Immature natural killer cell (primary cell): Measurements from ENCODE around the gene SBDS. TPM values are rescaled to one million over a fixed set of nuclear protein-coding genes. Genes with fewer than 3 reads are reported as not detected.

Experiments used
- DNase-seq, 3 donors: peaks; one replicate each; pipeline ENCODE4 v3.0.0; 2022; ENCODE audit warnings: mixed read lengths in 1 of 3
- H3K27ac Mint-ChIP-seq, 6 donors: one replicate each; pipeline ENCODE4 v1.8.0; 2020; ENCODE audit warnings: mixed read lengths in 6 of 6, mild to moderate bottlenecking in 5 of 6, inconsistent platforms in 4 of 6, moderate library complexity in 3 of 6
- H3K27me3 Mint-ChIP-seq, 3 donors: one replicate each; pipeline ENCODE4 v1.8.0; 2020 to 2021; ENCODE audit warnings: low read depth in 3 of 3, mild to moderate bottlenecking in 3 of 3, mixed read lengths in 3 of 3, moderate library complexity in 3 of 3, inconsistent platforms in 1 of 3
- H3K36me3 Mint-ChIP-seq, 3 donors: one replicate each; pipeline ENCODE4 v1.8.0; 2020; ENCODE audit warnings: mixed read lengths in 3 of 3, inconsistent platforms in 2 of 3, mild to moderate bottlenecking in 2 of 3
- H3K4me1 Mint-ChIP-seq, 2 donors: one replicate each; pipeline ENCODE4 v1.8.0; 2020; ENCODE audit warnings: inconsistent platforms in 2 of 2, mild to moderate bottlenecking in 2 of 2, mixed read lengths in 2 of 2, moderate library complexity in 1 of 2
- H3K4me3 Mint-ChIP-seq, 5 donors: one replicate each; pipeline ENCODE4 v1.8.0; 2020; ENCODE audit warnings: mild to moderate bottlenecking in 5 of 5, mixed read lengths in 5 of 5, inconsistent platforms in 3 of 5, moderate library complexity in 3 of 5
- H3K9me3 Mint-ChIP-seq, 6 donors: one replicate each; pipeline ENCODE4 v1.8.0; 2020; ENCODE audit warnings: mild to moderate bottlenecking in 6 of 6, mixed read lengths in 6 of 6, inconsistent platforms in 4 of 6, moderate library complexity in 3 of 6
- polyA plus RNA-seq, 3 donors: library from polyadenylated mRNA; unstranded; fragments of 300-500 nt; fragmentation: Illumina TruSeq; gene quantifications; one replicate each; pipeline ENCODE4 v1.2.3, GENCODE V29; 2021

Gene SBDS
- polyA plus RNA-seq, 3 donors from 2014 or later, result 47.3 to 65.8 (median 48.3) TPM

GRCh38 chr7:66948480-66949109, 46.8 kb downstream of the SBDS start:
- Mint-ChIP-seq H3K36me3 (peaks cover 11 to 44% (median 23%) of the 10 kb centered on the region in 3 donors), H3K27ac (no peak overlapping the region), H3K27me3 (peaks cover 0 to 5% (median 2%) of the 10 kb centered on the region in 3 donors), H3K4me3 (no peak overlapping the region), H3K9me3 (no peaks in the 10 kb centered on the region), H3K4me1 (peaks cover 0 to 2% of the 10 kb centered on the region in 2 donors)
- DNase-seq, result no peak

GRCh38 chr7:66946545-66946944, 48.8 kb downstream of the SBDS start:
- Mint-ChIP-seq H3K9me3 (no peaks in the 10 kb centered on the region), H3K27me3 (peaks cover 0 to under 1% (median 0%) of the 10 kb centered on the region in 3 donors), H3K4me3 (no peak overlapping the region), H3K36me3 (peaks cover 7 to 42% (median 24%) of the 10 kb centered on the region in 3 donors), H3K27ac (no peak overlapping the region), H3K4me1 (peaks cover under 1 to 8% of the 10 kb centered on the region in 2 donors)
- no peak for DNase-seq

DNA sequence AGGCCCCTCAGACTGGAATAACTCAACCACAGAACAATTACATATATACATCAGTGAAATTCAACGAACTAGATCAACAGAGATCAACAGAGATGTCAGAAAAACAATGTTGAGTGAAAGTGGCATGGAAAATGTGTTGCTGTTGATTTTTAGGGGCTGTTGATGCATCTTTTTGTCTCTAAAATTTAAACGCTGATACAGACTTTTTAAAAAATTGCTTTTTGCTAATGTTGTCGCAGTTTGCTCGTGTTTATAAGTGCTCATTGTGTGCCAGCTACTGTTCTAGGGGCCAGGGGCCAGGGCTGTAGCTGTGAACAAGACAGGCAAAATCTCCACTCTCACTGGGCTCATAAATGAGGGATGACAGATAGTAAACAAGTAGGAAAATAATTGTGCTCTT, 56.1 kb downstream of the SBDS start:
- H3K4me3 Mint-ChIP-seq, result no peak overlapping the region
- peaks cover 45 to 67% of the 10 kb centered on the region in 2 donors for H3K4me1 Mint-ChIP-seq
- H3K9me3 Mint-ChIP-seq, result peaks cover 0 to 2% (median 0%) of the 10 kb centered on the region in 6 donors
- DNase-seq, result no peak
- H3K27me3 Mint-ChIP-seq, result peaks cover 0 to 3% (median 0%) of the 10 kb centered on the region in 3 donors
- peaks cover 6 to 16% (median 6%) of the 10 kb centered on the region in 3 donors for H3K36me3 Mint-ChIP-seq
- peak overlapping the region in 3 of 6 donors; percentile 43 to 68 (median 47) for H3K27ac Mint-ChIP-seq

DNA sequence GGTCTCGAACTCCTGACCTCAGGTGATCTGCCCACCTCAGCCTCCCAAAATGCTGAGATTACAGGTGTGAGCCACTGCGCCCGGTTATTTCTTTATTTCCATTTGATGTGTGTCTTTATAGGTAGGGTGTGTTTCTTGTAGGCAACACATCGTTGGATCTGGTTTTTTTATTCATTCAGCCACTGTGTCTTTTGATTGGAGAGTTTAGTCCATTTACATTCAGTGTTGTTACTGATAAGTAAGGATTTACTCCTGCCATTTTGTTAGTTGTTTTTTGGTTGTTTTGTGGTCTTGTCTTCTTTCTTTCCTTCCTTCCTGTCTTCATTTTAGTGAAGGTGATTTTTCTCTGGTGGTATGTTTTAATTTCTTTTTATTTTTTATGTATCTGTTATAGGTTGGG, 57.4 kb downstream of the SBDS start:
- H3K9me3 Mint-ChIP-seq, result peaks cover 0 to 2% (median 0%) of the 10 kb centered on the region in 6 donors

More for the DNA sequence above, 57.4 kb downstream of the SBDS start:
- Mint-ChIP-seq H3K4me3 (peak overlapping the region in 1 of 5 donors; percentile 10), H3K27ac (peak overlapping the region in 2 of 6 donors; percentile 8 to 40), H3K4me1 (peaks cover 54 to 78% of the 10 kb centered on the region in 2 donors), H3K27me3 (peaks cover 0 to 3% (median 0%) of the 10 kb centered on the region in 3 donors), H3K36me3 (peaks cover 0 to 12% (median 6%) of the 10 kb centered on the region in 3 donors)
- DNase-seq, result no peak

Other genes with a start within 250 kb of the SBDS start
- gene TMEM248, start 74.4 kb downstream of the SBDS start, polyA plus RNA-seq, result 100 to 1,000 TPM; 107 to 124 (median 114) TPM
- 10 to 100 TPM in 2 of 3 donors, 1 to 10 TPM in 1; 9.8 to 25.9 (median 17.6) TPM for gene TYW1, start 1.2 kb upstream of the SBDS start, polyA plus RNA-seq